ENCODE results near the gene AP1G2.

- TF ChIP-seq, protein P1, sequence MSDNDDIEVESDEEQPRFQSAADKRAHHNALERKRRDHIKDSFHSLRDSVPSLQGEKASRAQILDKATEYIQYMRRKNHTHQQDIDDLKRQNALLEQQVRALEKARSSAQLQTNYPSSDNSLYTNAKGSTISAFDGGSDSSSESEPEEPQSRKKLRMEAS (IDR thresholded peaks at IDR 0.05): no peak
- no peak for TF ChIP-seq CREB1 (IDR thresholded peaks at IDR 0.05; ENCODE audit: low read depth)
- no peak for TF ChIP-seq REST (IDR thresholded peaks at IDR 0.05; ENCODE audit: low read depth)
- no peak for TF ChIP-seq YY1 (IDR thresholded peaks at IDR 0.05; ENCODE audit: low read depth)
These were observed 9.6 kb downstream of the AP1G2 start for GRCh38 chr14:23557946-23558345.

All from Ishikawa (cell line).